IMR-90 (cell line): ENCODE measurements around the gene DMRTC2. TPM values are rescaled to one million over a fixed set of nuclear protein-coding genes. Genes with fewer than 3 reads are reported as not detected.

ENCODE experiments used
- ATAC-seq: fragments of 200-7000 bp; cut with Tn5 transposase; 2 replicates; pipeline ENCODE4 v1.9.1; 2020; ENCODE audit warnings: low read depth, mild to moderate bottlenecking, moderate library complexity
- BruUV-seq: library from RNA; stranded (reverse); fragments of 400-500 nt; replicated peaks from 2 replicates; lab custom pipeline; 2021; lab: Mats Ljungman, UMichigan
- CTCF ChIA-PET: fragments of 300-600 bp; formaldehyde crosslinking; extraction: SDS; loops from one replicate; lab custom pipeline; 2021; ENCODE audit warnings: antibody characterized with exemption; lab: Yijun Ruan, JAX
- POLR2A ChIA-PET: fragments of 300-600 bp; sonication (Branson Sonifier 250); formaldehyde crosslinking; loops from one replicate; lab custom pipeline; 2022; ENCODE audit warnings: antibody characterized with exemption; ENCODE audit not compliant: unreplicated experiment; lab: Charles Lee
- DNase-seq: peaks from one replicate; pipeline ENCODE4 v3.0.0; 2013
- H2AFZ ChIP-seq: replicated peaks from 2 replicates; pipeline ENCODE3; 2013; ENCODE audit warnings: low read length, mild to moderate bottlenecking; ENCODE audit not compliant: poor library complexity
- H2AK5ac ChIP-seq: 2 replicates; pipeline ENCODE4 v1.6.1; 2013; ENCODE audit warnings: low read depth, low read length, inconsistent platforms
- H2AK9ac ChIP-seq: replicated peaks from 2 replicates; pipeline ENCODE3; 2013; ENCODE audit warnings: mild to moderate bottlenecking, low read depth, low read length, moderate library complexity; ENCODE audit not compliant: poor library complexity
- H2BK120ac ChIP-seq: 2 replicates; pipeline ENCODE4 v1.6.1; 2013; ENCODE audit warnings: low read depth, low read length, inconsistent platforms
- H2BK15ac ChIP-seq: 3 replicates; pipeline ENCODE4 v1.6.1; 2013; ENCODE audit warnings: low read depth, low read length, inconsistent platforms
- H2BK20ac ChIP-seq: 2 replicates; pipeline ENCODE4 v1.6.1; 2013; ENCODE audit warnings: low read depth, mild to moderate bottlenecking, inconsistent platforms, low read length, moderate library complexity
- H2BK5ac ChIP-seq: 2 replicates; pipeline ENCODE4 v1.6.1; 2013; ENCODE audit warnings: mild to moderate bottlenecking, low read depth, low read length, inconsistent platforms; ENCODE audit not compliant: poor library complexity, severe bottlenecking
- H3K14ac ChIP-seq: replicated peaks from 2 replicates; pipeline ENCODE4 v1.6.1; 2013; ENCODE audit warnings: low read depth, low read length, inconsistent platforms
- H3K18ac ChIP-seq: 2 replicates; pipeline ENCODE4 v1.6.1; 2013; ENCODE audit warnings: low read depth, low read length, control low read depth
- H3K23ac ChIP-seq: 2 replicates; pipeline ENCODE4 v1.6.1; 2013; ENCODE audit warnings: low read depth, low read length, inconsistent platforms
- H3K27ac ChIP-seq: 2 replicates; pipeline ENCODE4 v1.5.1; 2013; ENCODE audit warnings: mild to moderate bottlenecking, control low read depth, low read length; ENCODE audit not compliant: insufficient read depth
- H3K27me3 ChIP-seq: 2 replicates; pipeline ENCODE4 v1.6.1; 2013; ENCODE audit warnings: low read length; ENCODE audit not compliant: control insufficient read depth, insufficient read depth
- H3K36me3 ChIP-seq: 2 replicates; pipeline ENCODE4 v1.6.1; 2013; ENCODE audit warnings: low read length, mixed read lengths; ENCODE audit not compliant: control insufficient read depth, insufficient read depth
- H3K4ac ChIP-seq: 2 replicates; pipeline ENCODE4 v1.6.1; 2013; ENCODE audit warnings: low read depth, low read length, inconsistent platforms
- H3K4me1 ChIP-seq: 2 replicates; pipeline ENCODE4 v1.6.1; 2013; ENCODE audit warnings: low read length, mixed read lengths; ENCODE audit not compliant: control insufficient read depth, insufficient read depth
- H3K4me2 ChIP-seq: 2 replicates; pipeline ENCODE4 v1.6.1; 2013; ENCODE audit warnings: low read depth, mild to moderate bottlenecking, control low read depth, low read length, moderate library complexity
- H3K4me3 ChIP-seq: 2 replicates; pipeline ENCODE4 v1.5.1; 2013; ENCODE audit warnings: low read depth, mild to moderate bottlenecking, control low read depth, low read length, moderate library complexity; ENCODE audit not compliant: insufficient read depth
- H3K56ac ChIP-seq: 2 replicates; pipeline ENCODE4 v1.6.1; 2013; ENCODE audit warnings: low read length, inconsistent platforms; ENCODE audit not compliant: insufficient read depth; ENCODE audit errors: extremely low read depth
- H3K79me1 ChIP-seq, 2 experiments: 2 replicates each; pipeline ENCODE4 v1.6.1; 2013; ENCODE audit warnings: low read length in 2 of 2, inconsistent platforms in 1 of 2, low read depth in 1 of 2
- H3K9ac ChIP-seq: 2 replicates; pipeline ENCODE4 v1.6.1; 2013; ENCODE audit warnings: low read depth, low read length, control low read depth
- H3K9me1 ChIP-seq: 2 replicates; pipeline ENCODE4 v1.6.1; 2013; ENCODE audit warnings: low read length, inconsistent platforms; ENCODE audit not compliant: insufficient read depth
- H3K9me3 ChIP-seq: 2 replicates; pipeline ENCODE4 v1.6.1; 2013; ENCODE audit warnings: low read length; ENCODE audit not compliant: control insufficient read depth, insufficient read depth
- H4K20me1 ChIP-seq: 2 replicates; pipeline ENCODE4 v1.6.1; 2013; ENCODE audit warnings: low read length, inconsistent platforms; ENCODE audit not compliant: insufficient read depth
- H4K5ac ChIP-seq: 2 replicates; pipeline ENCODE4 v1.6.1; 2013; ENCODE audit warnings: mild to moderate bottlenecking, low read depth, low read length, control low read depth
- H4K8ac ChIP-seq, 2 experiments: 2 replicates each; pipeline ENCODE4 v1.6.1; 2013; ENCODE audit warnings: low read depth in 2 of 2, low read length in 2 of 2, control low read depth in 1 of 2, inconsistent platforms in 1 of 2
- H4K91ac ChIP-seq: 2 replicates; pipeline ENCODE4 v1.6.1; 2013; ENCODE audit warnings: low read depth, low read length, inconsistent platforms; ENCODE audit not compliant: insufficient read depth
- BHLHE40 ChIP-seq: fragments of 150-350 bp; IDR thresholded peaks from 2 replicates; pipeline ENCODE4 v1.6.1; 2016; ENCODE audit warnings: mild to moderate bottlenecking, low read depth, low read length
- CEBPB ChIP-seq: IDR thresholded peaks from 2 replicates; pipeline ENCODE4 v1.6.1; 2012; ENCODE audit warnings: low read depth, low read length, improper control_type of control experiment
- CHD1 ChIP-seq: IDR thresholded peaks from 2 replicates; pipeline ENCODE4 v1.6.1; 2012; ENCODE audit warnings: low read depth, low read length, improper control_type of control experiment
- CTCF ChIP-seq: conservative IDR thresholded peaks from 2 replicates; pipeline ENCODE4 v1.5.1; 2012; ENCODE audit warnings: mild to moderate bottlenecking, low read depth, low read length, improper control_type of control experiment
- ELK1 ChIP-seq: fragments of 150-350 bp; IDR thresholded peaks from 2 replicates; pipeline ENCODE4 v1.6.1; 2016; ENCODE audit warnings: low read depth, mild to moderate bottlenecking, low read length, moderate library complexity, borderline replicate concordance
- FOS ChIP-seq: fragments of 150-350 bp; IDR thresholded peaks from 2 replicates; pipeline ENCODE4 v1.6.1; 2016; ENCODE audit warnings: low read depth, low read length
- MAFK ChIP-seq: IDR thresholded peaks from 2 replicates; pipeline ENCODE4 v1.6.1; 2012; ENCODE audit warnings: low read depth, low read length, improper control_type of control experiment
- MAZ ChIP-seq: IDR thresholded peaks from 2 replicates; pipeline ENCODE4 v1.6.1; 2012; ENCODE audit warnings: low read depth, mild to moderate bottlenecking, low read length, improper control_type of control experiment, moderate library complexity, borderline replicate concordance
- MXI1 ChIP-seq: IDR thresholded peaks from 2 replicates; pipeline ENCODE4 v1.6.1; 2012; ENCODE audit warnings: low read depth, mild to moderate bottlenecking, low read length, moderate library complexity, borderline replicate concordance
- NFE2L2 ChIP-seq: fragments of 150-350 bp; IDR thresholded peaks from 2 replicates; pipeline ENCODE4 v1.6.1; 2016; ENCODE audit warnings: low read depth, mild to moderate bottlenecking, low read length
- POLR2A ChIP-seq: IDR thresholded peaks from 2 replicates; pipeline ENCODE4 v1.6.1; 2012; ENCODE audit warnings: mild to moderate bottlenecking, low read depth, low read length
- RAD21 ChIP-seq: IDR thresholded peaks from 2 replicates; pipeline ENCODE4 v1.6.1; 2012; ENCODE audit warnings: low read length, improper control_type of control experiment
- RCOR1 ChIP-seq: IDR thresholded peaks from 2 replicates; pipeline ENCODE4 v1.6.1; 2012; ENCODE audit warnings: mild to moderate bottlenecking, low read length, improper control_type of control experiment; ENCODE audit not compliant: insufficient replicate concordance
- RFX5 ChIP-seq: IDR thresholded peaks from 2 replicates; pipeline ENCODE4 v1.8.0; 2012; ENCODE audit warnings: low read depth, mild to moderate bottlenecking, low read length, moderate library complexity
- SMC3 ChIP-seq: fragments of 150-350 bp; IDR thresholded peaks from 2 replicates; pipeline ENCODE4 v1.6.1; 2016; ENCODE audit warnings: low read depth, mild to moderate bottlenecking, antibody characterized with exemption, low read length, moderate library complexity
- dilution Hi-C: fragments of 300-500 bp; cut with HindIII; formaldehyde crosslinking; loops from one replicate; pipeline ENCODE4 v1.14.3; 2018; ENCODE audit warnings: low sequenced_read_pairs; ENCODE audit not compliant: unreplicated experiment
- in situ Hi-C: fragments of 300-500 bp; cut with MboI; formaldehyde crosslinking; loops from 3 replicates; pipeline ENCODE4 v1.14.3; 2019; ENCODE audit warnings: low sequenced_read_pairs, inconsistent platforms, mixed read lengths
- intact Hi-C: fragments of 100-400 bp; cut with micrococcal nuclease; formaldehyde crosslinking; loops from 2 replicates; pipeline ENCODE4 v1.10.0; 2022
- polyA plus RNA-seq, 3 experiments: library from polyadenylated mRNA; depleted of rRNA; stranded (reverse); fragments of >200 nt; gene quantifications; 2 replicates each; pipeline ENCODE4 v1.2.3, GENCODE V29; 2012; ENCODE audit warnings: low replicate concordance in 1 of 3
- total RNA-seq: library from RNA; depleted of rRNA; stranded (reverse); fragments of >200 nt; gene quantifications from 2 replicates; pipeline ENCODE4 v1.2.3, GENCODE V29; 2012
- TF ChIP-seq, protein P1 (sequence below): fragments of 150-350 bp; IDR thresholded peaks from 2 replicates; pipeline ENCODE4 v1.6.1; 2017; ENCODE audit warnings: mild to moderate bottlenecking, antibody characterized with exemption, low read length, low read depth

DMRTC2 gene
- total and polyA plus RNA-seq, 2 of the 4 experiments (the other 2 are of a cell fraction), result not detected

- Histone ChIP-seq H2AK5ac (no peak within 1 kb of the TSS), H3K14ac (no peak within 1 kb of the TSS), H2AK9ac (no peak within 1 kb of the TSS), H2AFZ (no peak within 1 kb of the TSS), H3K36me3 (no peaks in the 10 kb centered on the region), H3K18ac (no peak within 1 kb of the TSS), H3K4me3 (no peak within 1 kb of the TSS), H3K9ac (no peak within 1 kb of the TSS), H3K23ac (no peak within 1 kb of the TSS), H3K56ac (no peak within 1 kb of the TSS), H3K79me1 (no peaks in the 10 kb centered on the region), H3K9me1 (no peaks in the 10 kb centered on the region), H2BK5ac (no peak within 1 kb of the TSS), H2BK15ac (no peak within 1 kb of the TSS), H4K20me1 (no peaks in the 10 kb centered on the region), H2BK120ac (no peak within 1 kb of the TSS), H2BK20ac (no peak within 1 kb of the TSS), H3K27ac (no peak within 1 kb of the TSS), H4K8ac (no peak within 1 kb of the TSS), H4K5ac (no peak within 1 kb of the TSS), H3K4me1 (no peaks in the 10 kb centered on the region), H3K9me3 (no peaks in the 10 kb centered on the region), H3K27me3 (peaks cover 1% of the 10 kb centered on the region; the same call in 1 of the 2 replicates), H4K91ac (no peak within 1 kb of the TSS), H3K4ac (no peak within 1 kb of the TSS), H3K4me2 (no peak within 1 kb of the TSS)
- in situ Hi-C loops, result no loop called here
- no TSS peak for BruUV-seq
- intact Hi-C loops, result loop anchor here (10.0 kb wide), 1 partner anchor 158 kb away; the partner anchor contains the start of gene RABAC1
- ChIA-PET POLR2A (no interaction called here), CTCF (interaction anchor here (2.2 kb wide), 1 partner anchor 11 kb away, joined by 11 read pairs; no protein-coding TSS in a partner anchor)
- TF ChIP-seq RCOR1, result no peak
- no peak for TF ChIP-seq MAFK
- TF ChIP-seq RFX5, result no peak
- no peak for TF ChIP-seq NFE2L2
- TF ChIP-seq MXI1, result no peak
- no peak for TF ChIP-seq POLR2A
- TF ChIP-seq FOS, result no peak
- TF ChIP-seq CTCF, result no peak
- TF ChIP-seq ELK1, result no peak
- no peak for TF ChIP-seq BHLHE40
- no peak for TF ChIP-seq MAZ
- no peak for TF ChIP-seq RAD21
- TF ChIP-seq CEBPB, result no peak
- TF ChIP-seq SMC3, result no peak
- TF ChIP-seq, protein P1, sequence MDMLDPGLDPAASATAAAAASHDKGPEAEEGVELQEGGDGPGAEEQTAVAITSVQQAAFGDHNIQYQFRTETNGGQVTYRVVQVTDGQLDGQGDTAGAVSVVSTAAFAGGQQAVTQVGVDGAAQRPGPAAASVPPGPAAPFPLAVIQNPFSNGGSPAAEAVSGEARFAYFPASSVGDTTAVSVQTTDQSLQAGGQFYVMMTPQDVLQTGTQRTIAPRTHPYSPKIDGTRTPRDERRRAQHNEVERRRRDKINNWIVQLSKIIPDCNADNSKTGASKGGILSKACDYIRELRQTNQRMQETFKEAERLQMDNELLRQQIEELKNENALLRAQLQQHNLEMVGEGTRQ, result no peak
- TF ChIP-seq CHD1, result no peak
- ATAC-seq (no peak), DNase-seq (no peak)
- dilution Hi-C loops, result no loop called here
These were observed 48.5 kb upstream of the DMRTC2 start, which contains the start of gene CEACAM3 for GRCh38 chr19:41796362-41796761. Gene CEACAM3 (plus strand): TSS chr19:41796587. CDS start chr19:41796678, 91 bp downstream.
